KMS-11 (cell line): ENCODE measurements around the gene BBX.

ENCODE experiments used
- H2AFZ ChIP-seq: fragments of 200-600 bp; sonication (generic); 2 replicates; pipeline ENCODE4 v1.6.1; 2016; ENCODE audit warnings: antibody characterized with exemption, mixed run types, low read depth
- H3K27ac ChIP-seq: fragments of 200-600 bp; sonication (generic); 2 replicates; pipeline ENCODE4 v1.6.1; 2016; ENCODE audit warnings: mild to moderate bottlenecking, mixed run types
- H3K27me3 ChIP-seq: fragments of 200-600 bp; sonication (generic); 2 replicates; pipeline ENCODE4 v1.6.1; 2017; ENCODE audit warnings: mild to moderate bottlenecking, low read depth, mixed run types, moderate library complexity; ENCODE audit not compliant: insufficient read depth
- H3K36me3 ChIP-seq: fragments of 200-600 bp; sonication (generic); 2 replicates; pipeline ENCODE4 v1.6.1; 2017; ENCODE audit warnings: mild to moderate bottlenecking, mixed run types; ENCODE audit not compliant: insufficient read depth
- H3K4me1 ChIP-seq: fragments of 200-600 bp; sonication (generic); 2 replicates; pipeline ENCODE4 v1.6.1; 2016; ENCODE audit warnings: mild to moderate bottlenecking, low read depth, mixed run types; ENCODE audit not compliant: poor library complexity, severe bottlenecking
- H3K4me2 ChIP-seq: fragments of 200-600 bp; sonication (generic); 2 replicates; pipeline ENCODE4 v1.7.0; 2016; ENCODE audit warnings: mild to moderate bottlenecking, mixed run types
- H3K4me3 ChIP-seq: fragments of 200-600 bp; sonication (generic); IDR thresholded peaks from 2 replicates; pipeline ENCODE4 v1.6.1; 2017; ENCODE audit warnings: low read depth, low read length, mixed read lengths; ENCODE audit not compliant: insufficient read depth
- H3K79me2 ChIP-seq: fragments of 200-600 bp; sonication (generic); 2 replicates; pipeline ENCODE4 v1.6.1; 2016; ENCODE audit warnings: low read depth, mixed run types; ENCODE audit not compliant: insufficient read depth
- H3K9ac ChIP-seq: fragments of 200-600 bp; sonication (generic); 2 replicates; pipeline ENCODE4 v1.6.1; 2016; ENCODE audit warnings: mild to moderate bottlenecking, mixed run types
- H4K20me1 ChIP-seq: fragments of 200-600 bp; sonication (generic); 2 replicates; pipeline ENCODE4 v1.6.1; 2016; ENCODE audit warnings: mild to moderate bottlenecking, mixed run types; ENCODE audit not compliant: insufficient read depth
- TF ChIP-seq, protein P1 (sequence below): fragments of 200-600 bp; sonication (generic); conservative IDR thresholded peaks from 2 replicates; pipeline ENCODE4 v1.6.1; 2017; ENCODE audit warnings: low read depth, mild to moderate bottlenecking, antibody characterized with exemption, low read length, moderate library complexity, mixed read lengths

Gene BBX

DNA sequence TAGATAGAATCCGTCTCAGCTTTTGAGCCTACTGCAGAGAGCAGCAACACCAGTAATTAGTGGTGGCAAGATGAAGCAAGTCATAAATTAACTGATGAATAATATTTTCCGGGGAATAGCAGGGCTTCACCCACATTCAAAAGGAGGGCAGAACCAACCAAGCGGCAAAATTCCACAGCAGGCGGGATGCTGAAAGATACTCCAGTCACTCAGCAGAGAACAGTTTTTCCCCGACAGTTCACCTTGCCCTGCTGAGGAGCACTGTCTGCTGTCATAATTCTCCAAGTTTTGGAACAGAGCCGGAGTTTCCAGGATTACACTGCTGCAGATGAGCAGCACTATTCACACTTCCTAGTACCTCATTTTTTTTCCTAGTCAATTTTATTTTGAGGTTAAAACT, 293.3 kb downstream of the BBX start:
- H3K36me3 ChIP-seq: no peaks in the 10 kb centered on the region
- H3K27me3 ChIP-seq: no peaks in the 10 kb centered on the region
- H3K79me2 ChIP-seq: no peaks in the 10 kb centered on the region
- H3K4me3 ChIP-seq: no peak overlapping the region
- H2AFZ ChIP-seq: no peak overlapping the region
- no peak overlapping the region for H3K4me2 ChIP-seq
- no peak overlapping the region for H3K9ac ChIP-seq
- H3K4me1 ChIP-seq: no peaks in the 10 kb centered on the region
- TF ChIP-seq, protein P1, sequence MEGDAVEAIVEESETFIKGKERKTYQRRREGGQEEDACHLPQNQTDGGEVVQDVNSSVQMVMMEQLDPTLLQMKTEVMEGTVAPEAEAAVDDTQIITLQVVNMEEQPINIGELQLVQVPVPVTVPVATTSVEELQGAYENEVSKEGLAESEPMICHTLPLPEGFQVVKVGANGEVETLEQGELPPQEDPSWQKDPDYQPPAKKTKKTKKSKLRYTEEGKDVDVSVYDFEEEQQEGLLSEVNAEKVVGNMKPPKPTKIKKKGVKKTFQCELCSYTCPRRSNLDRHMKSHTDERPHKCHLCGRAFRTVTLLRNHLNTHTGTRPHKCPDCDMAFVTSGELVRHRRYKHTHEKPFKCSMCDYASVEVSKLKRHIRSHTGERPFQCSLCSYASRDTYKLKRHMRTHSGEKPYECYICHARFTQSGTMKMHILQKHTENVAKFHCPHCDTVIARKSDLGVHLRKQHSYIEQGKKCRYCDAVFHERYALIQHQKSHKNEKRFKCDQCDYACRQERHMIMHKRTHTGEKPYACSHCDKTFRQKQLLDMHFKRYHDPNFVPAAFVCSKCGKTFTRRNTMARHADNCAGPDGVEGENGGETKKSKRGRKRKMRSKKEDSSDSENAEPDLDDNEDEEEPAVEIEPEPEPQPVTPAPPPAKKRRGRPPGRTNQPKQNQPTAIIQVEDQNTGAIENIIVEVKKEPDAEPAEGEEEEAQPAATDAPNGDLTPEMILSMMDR: no peak
- H4K20me1 ChIP-seq: no peaks in the 10 kb centered on the region
- H3K27ac ChIP-seq: no peak overlapping the region

DNA sequence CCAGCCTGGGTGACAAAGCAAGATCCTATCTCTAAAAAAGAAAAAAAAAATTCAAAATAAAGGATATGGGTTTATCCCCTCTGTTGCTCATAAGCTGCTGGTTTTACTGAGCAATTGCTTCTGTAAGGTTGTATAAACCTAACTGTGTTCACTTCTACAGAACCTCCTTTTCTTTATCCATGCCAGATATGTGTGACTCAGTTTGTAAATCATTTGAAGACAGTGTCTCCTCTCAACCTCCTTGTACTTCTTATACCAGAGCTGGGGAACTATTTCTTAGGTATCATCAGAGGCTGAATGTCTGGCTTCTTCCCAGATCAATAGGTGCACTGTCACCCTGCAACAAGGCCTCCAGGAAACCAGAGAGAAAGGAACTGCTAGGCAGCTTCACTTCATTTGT, 294.3 kb downstream of the BBX start:
- TF ChIP-seq, protein P1: no peak
- no peaks in the 10 kb centered on the region for H3K79me2 ChIP-seq
- H3K27ac ChIP-seq: no peak overlapping the region
- H3K9ac ChIP-seq: no peak overlapping the region
- H3K27me3 ChIP-seq: no peaks in the 10 kb centered on the region
- H4K20me1 ChIP-seq: no peaks in the 10 kb centered on the region
- no peak overlapping the region for H3K4me2 ChIP-seq
- H3K4me1 ChIP-seq: no peaks in the 10 kb centered on the region
- no peak overlapping the region for H3K4me3 ChIP-seq
- H2AFZ ChIP-seq: no peak overlapping the region
- H3K36me3 ChIP-seq: no peaks in the 10 kb centered on the region

DNA sequence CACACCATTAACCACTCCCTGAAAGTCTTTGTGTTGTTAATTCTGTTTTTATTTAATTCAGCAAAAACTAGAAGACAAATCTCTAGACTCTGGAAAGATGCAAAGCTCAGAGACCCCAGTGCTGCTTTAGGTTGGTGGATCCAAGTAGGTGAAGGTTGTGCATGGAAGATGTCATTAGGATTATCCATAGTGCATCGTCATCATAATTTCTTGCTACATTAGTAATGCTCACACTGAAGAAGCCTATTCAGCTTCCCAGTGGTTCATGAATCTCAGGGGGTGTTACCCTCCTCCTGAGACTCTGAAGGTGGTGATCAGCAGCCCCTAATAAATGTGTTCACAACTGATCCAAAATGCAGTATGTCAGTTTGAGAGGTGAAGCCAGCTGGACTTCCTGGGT, 295.3 kb downstream of the BBX start:
- Histone ChIP-seq H3K36me3 (no peaks in the 10 kb centered on the region), H3K79me2 (no peaks in the 10 kb centered on the region), H3K27me3 (no peaks in the 10 kb centered on the region), H2AFZ (no peak overlapping the region), H3K4me2 (no peak overlapping the region), H3K4me1 (no peaks in the 10 kb centered on the region), H4K20me1 (no peaks in the 10 kb centered on the region), H3K27ac (no peak overlapping the region), H3K9ac (no peak overlapping the region), H3K4me3 (no peak overlapping the region)
- TF ChIP-seq, protein P1: no peak

DNA sequence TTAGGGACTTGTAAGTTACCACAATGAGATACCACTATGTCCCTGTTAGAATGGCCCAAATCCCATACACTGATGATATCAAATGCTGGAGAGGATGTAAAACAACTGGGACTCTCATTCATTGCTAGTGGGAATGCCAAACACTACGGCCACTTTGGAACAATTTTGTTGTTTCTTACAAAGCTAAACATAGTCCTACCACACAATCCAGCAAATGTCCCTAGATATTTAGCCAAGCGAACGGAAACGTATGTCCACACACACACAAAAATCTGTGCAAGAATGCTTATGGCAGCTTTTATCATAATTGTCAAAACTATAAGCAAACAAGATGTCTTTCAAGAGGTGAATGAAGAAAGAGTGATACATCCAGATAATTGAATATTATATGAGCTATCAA, 296.9 kb downstream of the BBX start:
- Histone ChIP-seq H3K4me3 (no peak overlapping the region), H3K4me1 (no peaks in the 10 kb centered on the region), H3K79me2 (no peaks in the 10 kb centered on the region)

More for the DNA sequence above, 296.9 kb downstream of the BBX start:
- Histone ChIP-seq H3K9ac (no peak overlapping the region), H3K27ac (no peak overlapping the region), H3K4me2 (no peak overlapping the region), H3K36me3 (no peaks in the 10 kb centered on the region), H3K27me3 (no peaks in the 10 kb centered on the region), H2AFZ (no peak overlapping the region), H4K20me1 (no peaks in the 10 kb centered on the region)
- TF ChIP-seq, protein P1: no peak
